WTC11 (cell line): ENCODE measurements around the gene STK33. TPM values are rescaled to one million over a fixed set of nuclear protein-coding genes. Genes with fewer than 3 reads are reported as not detected.

Experiments used
- CREM ChIP-seq: sonication (generic); formaldehyde crosslinking; IDR thresholded peaks from 2 replicates; pipeline ENCODE4 v1.8.1; 2022; ENCODE audit warnings: mild to moderate bottlenecking, missing genetic modification reagents, moderate library complexity
- ERG ChIP-seq: fragments of 250-450 bp; sonication (Bioruptor Pico); IDR thresholded peaks from 2 replicates; pipeline ENCODE4 v1.8.0; 2021; ENCODE audit warnings: mild to moderate bottlenecking
- FOXP4 ChIP-seq: sonication (generic); formaldehyde crosslinking; IDR thresholded peaks from 2 replicates; pipeline ENCODE4 v1.8.0; 2022; ENCODE audit warnings: mild to moderate bottlenecking, missing genetic modification reagents
- IRF2 ChIP-seq: sonication (generic); formaldehyde crosslinking; IDR thresholded peaks from 2 replicates; pipeline ENCODE4 v1.8.0; 2022; ENCODE audit warnings: low read depth, missing genetic modification reagents, borderline replicate concordance
- MAX ChIP-seq: sonication (generic); formaldehyde crosslinking; IDR thresholded peaks from 2 replicates; pipeline ENCODE4 v1.8.0; 2022; ENCODE audit warnings: mild to moderate bottlenecking, missing genetic modification reagents
- NFYB ChIP-seq: sonication (generic); formaldehyde crosslinking; conservative IDR thresholded peaks from 2 replicates; pipeline ENCODE4 v1.8.0; 2022; ENCODE audit warnings: low read depth, missing genetic modification reagents
- NR3C1 ChIP-seq: sonication (generic); formaldehyde crosslinking; conservative IDR thresholded peaks from 2 replicates; pipeline ENCODE4 v1.8.1; 2023; ENCODE audit warnings: low read depth, mild to moderate bottlenecking, missing genetic modification reagents
- RORB ChIP-seq: fragments of 250-450 bp; sonication (Bioruptor Pico); IDR thresholded peaks from 2 replicates; pipeline ENCODE4 v1.9.0; 2021; ENCODE audit warnings: mild to moderate bottlenecking
- ZNF232 ChIP-seq: sonication (generic); formaldehyde crosslinking; IDR thresholded peaks from 2 replicates; pipeline ENCODE4 v1.8.0; 2022; ENCODE audit warnings: mild to moderate bottlenecking, missing genetic modification reagents
- ZNF423 ChIP-seq: fragments of 250-450 bp; sonication (Bioruptor Pico); IDR thresholded peaks from 2 replicates; pipeline ENCODE4 v2.1.2; 2022; ENCODE audit warnings: mild to moderate bottlenecking, moderate library complexity
- ZNF425 ChIP-seq: fragments of 250-450 bp; sonication (Bioruptor Pico); conservative IDR thresholded peaks from 2 replicates; pipeline ENCODE4 v1.9.0; 2021; ENCODE audit warnings: mild to moderate bottlenecking
- total RNA-seq: library from RNA; stranded (reverse); gene quantifications from 3 replicates; pipeline ENCODE4 v1.2.3, GENCODE V29; 2021
- TF ChIP-seq, protein P1 (sequence below): fragments of 200-600 bp; IDR thresholded peaks from 2 replicates; pipeline ENCODE4 v1.8.0; 2022; ENCODE audit warnings: antibody characterized with exemption
- TF ChIP-seq, protein P2 (sequence below): sonication (generic); formaldehyde crosslinking; IDR thresholded peaks from 2 replicates; pipeline ENCODE4 v1.8.0; 2023; ENCODE audit warnings: missing genetic modification reagents
- TF ChIP-seq, protein P3 (sequence below): sonication (generic); formaldehyde crosslinking; IDR thresholded peaks from 2 replicates; pipeline ENCODE4 v1.8.1; 2023; ENCODE audit warnings: mild to moderate bottlenecking, missing genetic modification reagents, moderate library complexity
- TF ChIP-seq, protein P4 (sequence below): sonication (generic); formaldehyde crosslinking; IDR thresholded peaks from 2 replicates; pipeline ENCODE4 v1.8.1; 2023; ENCODE audit warnings: mild to moderate bottlenecking, missing genetic modification reagents

The STK33 gene
- total RNA-seq, 1 experiment from 2014 or later: 13.3 TPM

GRCh38 chr11:8346157-8346755, 247.8 kb downstream of the STK33 start (continued):
- TF ChIP-seq, protein P1, sequence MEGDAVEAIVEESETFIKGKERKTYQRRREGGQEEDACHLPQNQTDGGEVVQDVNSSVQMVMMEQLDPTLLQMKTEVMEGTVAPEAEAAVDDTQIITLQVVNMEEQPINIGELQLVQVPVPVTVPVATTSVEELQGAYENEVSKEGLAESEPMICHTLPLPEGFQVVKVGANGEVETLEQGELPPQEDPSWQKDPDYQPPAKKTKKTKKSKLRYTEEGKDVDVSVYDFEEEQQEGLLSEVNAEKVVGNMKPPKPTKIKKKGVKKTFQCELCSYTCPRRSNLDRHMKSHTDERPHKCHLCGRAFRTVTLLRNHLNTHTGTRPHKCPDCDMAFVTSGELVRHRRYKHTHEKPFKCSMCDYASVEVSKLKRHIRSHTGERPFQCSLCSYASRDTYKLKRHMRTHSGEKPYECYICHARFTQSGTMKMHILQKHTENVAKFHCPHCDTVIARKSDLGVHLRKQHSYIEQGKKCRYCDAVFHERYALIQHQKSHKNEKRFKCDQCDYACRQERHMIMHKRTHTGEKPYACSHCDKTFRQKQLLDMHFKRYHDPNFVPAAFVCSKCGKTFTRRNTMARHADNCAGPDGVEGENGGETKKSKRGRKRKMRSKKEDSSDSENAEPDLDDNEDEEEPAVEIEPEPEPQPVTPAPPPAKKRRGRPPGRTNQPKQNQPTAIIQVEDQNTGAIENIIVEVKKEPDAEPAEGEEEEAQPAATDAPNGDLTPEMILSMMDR: no peak
- TF ChIP-seq MAX (no peak), NR3C1 (CRISPR knock-in tag) (no peak), CREM (CRISPR knock-in tag) (no peak), ZNF423 (CRISPR knock-in tag) (no peak), RORB (CRISPR knock-in tag) (no peak), FOXP4 (CRISPR knock-in tag) (no peak), ZNF425 (CRISPR knock-in tag) (no peak), ERG (CRISPR knock-in tag) (no peak), ZNF232 (CRISPR knock-in tag) (no peak), IRF2 (CRISPR knock-in tag) (no peak), NFYB (CRISPR knock-in tag) (no peak)
- TF ChIP-seq, protein P2, sequence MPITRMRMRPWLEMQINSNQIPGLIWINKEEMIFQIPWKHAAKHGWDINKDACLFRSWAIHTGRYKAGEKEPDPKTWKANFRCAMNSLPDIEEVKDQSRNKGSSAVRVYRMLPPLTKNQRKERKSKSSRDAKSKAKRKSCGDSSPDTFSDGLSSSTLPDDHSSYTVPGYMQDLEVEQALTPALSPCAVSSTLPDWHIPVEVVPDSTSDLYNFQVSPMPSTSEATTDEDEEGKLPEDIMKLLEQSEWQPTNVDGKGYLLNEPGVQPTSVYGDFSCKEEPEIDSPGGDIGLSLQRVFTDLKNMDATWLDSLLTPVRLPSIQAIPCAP (CRISPR knock-in tag): no peak
- TF ChIP-seq, protein P3, sequence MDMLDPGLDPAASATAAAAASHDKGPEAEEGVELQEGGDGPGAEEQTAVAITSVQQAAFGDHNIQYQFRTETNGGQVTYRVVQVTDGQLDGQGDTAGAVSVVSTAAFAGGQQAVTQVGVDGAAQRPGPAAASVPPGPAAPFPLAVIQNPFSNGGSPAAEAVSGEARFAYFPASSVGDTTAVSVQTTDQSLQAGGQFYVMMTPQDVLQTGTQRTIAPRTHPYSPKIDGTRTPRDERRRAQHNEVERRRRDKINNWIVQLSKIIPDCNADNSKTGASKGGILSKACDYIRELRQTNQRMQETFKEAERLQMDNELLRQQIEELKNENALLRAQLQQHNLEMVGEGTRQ (CRISPR knock-in tag): no peak
- TF ChIP-seq, protein P4, sequence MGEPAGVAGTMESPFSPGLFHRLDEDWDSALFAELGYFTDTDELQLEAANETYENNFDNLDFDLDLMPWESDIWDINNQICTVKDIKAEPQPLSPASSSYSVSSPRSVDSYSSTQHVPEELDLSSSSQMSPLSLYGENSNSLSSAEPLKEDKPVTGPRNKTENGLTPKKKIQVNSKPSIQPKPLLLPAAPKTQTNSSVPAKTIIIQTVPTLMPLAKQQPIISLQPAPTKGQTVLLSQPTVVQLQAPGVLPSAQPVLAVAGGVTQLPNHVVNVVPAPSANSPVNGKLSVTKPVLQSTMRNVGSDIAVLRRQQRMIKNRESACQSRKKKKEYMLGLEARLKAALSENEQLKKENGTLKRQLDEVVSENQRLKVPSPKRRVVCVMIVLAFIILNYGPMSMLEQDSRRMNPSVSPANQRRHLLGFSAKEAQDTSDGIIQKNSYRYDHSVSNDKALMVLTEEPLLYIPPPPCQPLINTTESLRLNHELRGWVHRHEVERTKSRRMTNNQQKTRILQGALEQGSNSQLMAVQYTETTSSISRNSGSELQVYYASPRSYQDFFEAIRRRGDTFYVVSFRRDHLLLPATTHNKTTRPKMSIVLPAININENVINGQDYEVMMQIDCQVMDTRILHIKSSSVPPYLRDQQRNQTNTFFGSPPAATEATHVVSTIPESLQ (CRISPR knock-in tag): no peak
